ENCODE results near the gene C1orf87. TPM values are rescaled to one million over a fixed set of nuclear protein-coding genes. Genes with fewer than 3 reads are reported as not detected.

Gene C1orf87
- total RNA-seq, 3 donors from 2014 or later: not detected

DNA sequence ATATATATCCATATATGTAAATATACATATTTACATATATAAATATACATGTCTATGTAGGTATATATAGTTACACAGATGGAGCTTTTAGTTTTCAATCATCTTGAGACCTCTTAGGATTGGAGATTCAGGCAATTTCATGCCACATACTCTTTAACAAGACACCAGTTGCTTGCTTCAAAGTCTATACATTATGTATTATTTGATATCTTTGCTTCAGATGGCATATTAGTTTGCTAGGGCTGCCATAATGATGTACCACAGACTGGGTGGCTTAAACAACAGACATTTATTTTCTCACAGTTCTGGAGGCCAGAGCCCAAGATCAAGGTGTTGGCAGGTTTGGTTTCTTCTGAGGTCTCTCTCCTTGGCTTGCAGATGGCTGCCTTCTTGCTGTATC, 14.1 kb upstream of the C1orf87 start:
- ATAC-seq: no peak
- no peaks in the 10 kb centered on the region for H3K36me3 Mint-ChIP-seq (ENCODE audit: insufficient read depth)
- peaks cover 2% of the 10 kb centered on the region for H3K27me3 Mint-ChIP-seq (ENCODE audit: low read depth)
- no peak overlapping the region for H3K4me3 Mint-ChIP-seq
- no peaks in the 10 kb centered on the region for H3K4me1 Mint-ChIP-seq (ENCODE audit: low read depth)
- DNase-seq: no peak
- no peaks in the 10 kb centered on the region for H3K9me3 Mint-ChIP-seq

DNA sequence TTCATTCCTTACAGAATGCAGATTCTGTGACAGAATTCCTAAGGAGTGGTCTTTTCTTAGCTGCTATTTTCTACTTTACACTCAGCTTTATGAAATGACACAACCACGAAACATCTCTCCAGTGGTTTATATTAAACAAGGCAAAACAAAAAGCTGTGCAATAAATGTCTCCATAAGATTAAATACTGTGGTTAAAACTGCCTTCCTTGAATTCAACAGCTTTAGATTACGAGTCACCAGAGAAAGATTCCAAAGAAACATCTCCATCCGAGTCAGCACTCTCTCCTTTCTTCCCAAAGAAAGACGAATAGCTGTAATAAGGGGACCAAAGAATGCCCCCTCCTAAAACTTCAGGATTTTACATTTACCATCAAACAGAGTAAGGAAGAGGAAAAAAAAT, 4.6 kb upstream of the C1orf87 start:
- ATAC-seq: no peak
- Mint-ChIP-seq H3K27me3 (ENCODE audit: low read depth) (peaks cover 29% of the 10 kb centered on the region), H3K4me3 (no peak overlapping the region), H3K9me3 (no peaks in the 10 kb centered on the region), H3K4me1 (ENCODE audit: low read depth) (no peaks in the 10 kb centered on the region), H3K36me3 (ENCODE audit: insufficient read depth) (no peaks in the 10 kb centered on the region)
- no peak for DNase-seq

DNA sequence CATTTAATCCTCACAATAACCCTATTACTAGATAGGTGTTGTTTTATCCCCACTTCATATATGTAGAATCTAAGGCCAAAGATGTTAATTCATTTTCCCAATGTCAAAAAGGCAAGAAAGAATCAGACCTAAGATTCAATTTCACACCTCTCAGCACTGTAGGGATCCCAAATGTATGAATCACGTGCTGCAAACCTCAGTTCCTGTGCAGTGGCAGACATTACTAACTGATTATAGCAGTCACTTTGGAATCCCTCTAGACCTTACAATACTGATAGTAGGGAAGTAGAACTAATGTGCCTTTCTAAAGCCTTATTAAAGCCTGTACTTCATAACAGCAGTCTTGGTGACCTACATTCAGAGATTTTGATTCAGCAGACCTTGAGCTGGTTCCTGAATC, 2.3 kb downstream of the C1orf87 start:
- Mint-ChIP-seq H3K9me3 (no peaks in the 10 kb centered on the region), H3K4me1 (ENCODE audit: low read depth) (no peaks in the 10 kb centered on the region), H3K27me3 (ENCODE audit: low read depth) (peaks cover 38% of the 10 kb centered on the region), H3K36me3 (ENCODE audit: insufficient read depth) (no peaks in the 10 kb centered on the region), H3K4me3 (no peak overlapping the region)
- DNase-seq: no peak
- ATAC-seq: no peak

DNA sequence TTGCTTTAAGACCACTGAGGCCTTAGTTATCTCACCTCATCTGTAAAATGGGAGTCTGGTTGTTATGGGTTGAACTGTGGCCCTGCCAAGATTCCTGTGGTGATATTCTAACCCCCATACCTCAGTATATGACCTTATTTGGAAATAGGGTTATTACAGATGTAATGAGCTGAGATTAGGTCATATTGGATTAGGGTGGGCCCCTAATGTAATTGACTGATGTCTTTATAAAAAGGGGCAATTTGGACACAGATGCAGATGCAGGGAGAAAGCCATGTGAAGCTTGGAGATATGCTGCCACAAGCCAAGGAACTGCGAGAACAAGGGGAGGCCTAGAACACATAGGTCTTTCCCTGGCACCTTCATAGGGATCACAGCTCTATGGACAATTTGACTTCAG, 3.9 kb downstream of the C1orf87 start:
- ATAC-seq: no peak
- no peaks in the 10 kb centered on the region for H3K36me3 Mint-ChIP-seq (ENCODE audit: insufficient read depth)
- peaks cover 26% of the 10 kb centered on the region for H3K27me3 Mint-ChIP-seq (ENCODE audit: low read depth)

GRCh38 chr1:60068393-60069045, 5.1 kb downstream of the C1orf87 start:
- DNase-seq (no peak), ATAC-seq (no peak)
- Mint-ChIP-seq H3K4me1 (ENCODE audit: low read depth) (no peaks in the 10 kb centered on the region), H3K9me3 (no peaks in the 10 kb centered on the region), H3K4me3 (no peak overlapping the region), H3K27me3 (ENCODE audit: low read depth) (peaks cover 20% of the 10 kb centered on the region), H3K36me3 (ENCODE audit: insufficient read depth) (no peaks in the 10 kb centered on the region)

More for the DNA sequence above, 3.9 kb downstream of the C1orf87 start:
- H3K4me3 Mint-ChIP-seq: no peak overlapping the region
- DNase-seq: no peak
- H3K4me1 Mint-ChIP-seq (ENCODE audit: low read depth): no peaks in the 10 kb centered on the region
- no peaks in the 10 kb centered on the region for H3K9me3 Mint-ChIP-seq

GRCh38 chr1:60066001-60066400, 7.6 kb downstream of the C1orf87 start:
- H3K9me3 Mint-ChIP-seq: no peaks in the 10 kb centered on the region
- ATAC-seq: no peak
- H3K4me3 Mint-ChIP-seq: no peak overlapping the region
- no peak for DNase-seq
- peaks cover 2% of the 10 kb centered on the region for H3K27me3 Mint-ChIP-seq (ENCODE audit: low read depth)
- H3K36me3 Mint-ChIP-seq (ENCODE audit: insufficient read depth): no peaks in the 10 kb centered on the region
- no peaks in the 10 kb centered on the region for H3K4me1 Mint-ChIP-seq (ENCODE audit: low read depth)

DNA sequence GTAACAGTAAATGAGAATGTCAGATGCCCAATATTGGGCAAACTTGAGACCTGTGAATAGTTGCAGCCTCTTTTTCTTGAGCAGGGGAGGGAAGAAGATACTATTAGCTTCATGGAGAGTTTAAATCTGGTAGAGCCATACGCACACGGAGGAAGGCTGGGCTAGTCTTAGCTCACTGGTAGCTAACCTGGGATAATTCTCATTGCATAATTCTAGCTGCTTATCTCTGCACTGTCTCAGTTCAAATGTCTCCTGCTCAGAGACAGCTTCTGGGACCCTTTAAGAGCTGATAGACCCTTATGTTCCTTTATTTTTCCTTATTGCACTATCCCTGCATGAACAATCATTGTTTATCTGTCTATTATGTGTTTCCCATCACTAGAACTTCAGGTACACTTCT, 8.4 kb downstream of the C1orf87 start:
- no peaks in the 10 kb centered on the region for H3K36me3 Mint-ChIP-seq (ENCODE audit: insufficient read depth)
- H3K9me3 Mint-ChIP-seq: no peaks in the 10 kb centered on the region
- H3K4me1 Mint-ChIP-seq (ENCODE audit: low read depth): no peaks in the 10 kb centered on the region
- ATAC-seq (no peak), DNase-seq (no peak)
- H3K4me3 Mint-ChIP-seq: no peak overlapping the region
- peaks cover 2% of the 10 kb centered on the region for H3K27me3 Mint-ChIP-seq (ENCODE audit: low read depth)

- Mint-ChIP-seq H3K9me3 (no peaks in the 10 kb centered on the region), H3K27me3 (ENCODE audit: low read depth) (no peaks in the 10 kb centered on the region), H3K4me1 (ENCODE audit: low read depth) (no peaks in the 10 kb centered on the region), H3K4me3 (no peak overlapping the region), H3K36me3 (ENCODE audit: insufficient read depth) (no peaks in the 10 kb centered on the region)
- DNase-seq (no peak), ATAC-seq (no peak)
Observed at GRCh38 chr1:60063561-60063960, 10.0 kb downstream of the C1orf87 start.

- Mint-ChIP-seq H3K4me3 (no peak overlapping the region), H3K9me3 (no peaks in the 10 kb centered on the region), H3K4me1 (ENCODE audit: low read depth) (no peaks in the 10 kb centered on the region), H3K27me3 (ENCODE audit: low read depth) (no peaks in the 10 kb centered on the region), H3K36me3 (ENCODE audit: insufficient read depth) (no peaks in the 10 kb centered on the region)
- no peak for ATAC-seq
- no peak for DNase-seq
Observed at GRCh38 chr1:60059468-60059867, 14.1 kb downstream of the C1orf87 start.

DNA sequence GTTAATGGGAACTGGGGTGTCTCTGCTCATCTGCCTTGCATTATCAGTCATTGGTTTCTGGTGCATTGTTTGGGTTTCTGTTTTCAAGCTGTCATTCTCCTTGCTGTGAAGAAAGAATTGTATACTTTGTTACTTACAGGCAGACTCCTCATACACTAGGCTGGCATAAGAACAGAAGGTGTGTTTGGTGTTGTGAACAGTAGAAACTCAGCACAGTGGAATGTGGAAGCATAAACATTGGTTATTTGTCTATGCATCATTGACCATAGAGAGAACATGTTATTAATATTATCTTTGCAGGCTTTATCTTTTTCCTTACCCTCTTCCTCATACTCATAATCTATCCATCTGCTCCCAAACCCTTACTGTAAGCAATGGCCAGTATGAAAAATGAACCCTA, 18.2 kb downstream of the C1orf87 start:
- Mint-ChIP-seq H3K4me1 (ENCODE audit: low read depth) (no peaks in the 10 kb centered on the region), H3K9me3 (peaks cover 9% of the 10 kb centered on the region), H3K27me3 (ENCODE audit: low read depth) (peaks cover 5% of the 10 kb centered on the region), H3K36me3 (ENCODE audit: insufficient read depth) (no peaks in the 10 kb centered on the region), H3K4me3 (no peak overlapping the region)
- DNase-seq (no peak), ATAC-seq (no peak)

GRCh38 chr1:60054374-60054773, 19.2 kb downstream of the C1orf87 start:
- ATAC-seq (no peak), DNase-seq (no peak)
- Mint-ChIP-seq H3K36me3 (ENCODE audit: insufficient read depth) (no peaks in the 10 kb centered on the region), H3K4me3 (no peak overlapping the region), H3K9me3 (peaks cover 12% of the 10 kb centered on the region), H3K27me3 (ENCODE audit: low read depth) (peaks cover 5% of the 10 kb centered on the region), H3K4me1 (ENCODE audit: low read depth) (no peaks in the 10 kb centered on the region)

- H3K9me3 Mint-ChIP-seq: peaks cover 19% of the 10 kb centered on the region
- no peaks in the 10 kb centered on the region for H3K4me1 Mint-ChIP-seq (ENCODE audit: low read depth)
- no peaks in the 10 kb centered on the region for H3K36me3 Mint-ChIP-seq (ENCODE audit: insufficient read depth)
- no peak overlapping the region for H3K4me3 Mint-ChIP-seq
- DNase-seq (no peak), ATAC-seq (no peak)
- H3K27me3 Mint-ChIP-seq (ENCODE audit: low read depth): peaks cover 7% of the 10 kb centered on the region
Observed at GRCh38 chr1:60052601-60053000, 21.0 kb downstream of the C1orf87 start.

DNA sequence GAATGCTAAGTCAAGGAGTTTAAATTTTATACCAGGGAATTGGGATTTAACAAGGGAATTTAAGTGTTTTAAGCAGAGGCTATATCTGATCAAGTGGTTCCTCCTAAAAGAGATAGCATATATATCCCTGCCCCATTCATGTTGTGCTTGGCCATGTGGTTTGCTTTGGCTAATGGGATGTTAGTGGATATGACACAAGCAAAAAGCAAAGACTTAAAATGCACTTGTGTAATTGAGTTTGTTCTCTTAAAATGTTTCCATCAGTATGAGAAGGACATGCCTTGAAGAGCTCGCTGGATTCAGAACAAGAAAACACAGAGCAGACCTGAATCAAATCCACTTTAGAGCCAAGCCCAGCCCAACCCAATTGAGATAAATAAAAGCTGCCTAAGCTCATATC, 22.4 kb downstream of the C1orf87 start:
- Mint-ChIP-seq H3K27me3 (ENCODE audit: low read depth) (peaks cover 7% of the 10 kb centered on the region), H3K4me1 (ENCODE audit: low read depth) (no peaks in the 10 kb centered on the region), H3K36me3 (ENCODE audit: insufficient read depth) (no peaks in the 10 kb centered on the region), H3K9me3 (peaks cover 19% of the 10 kb centered on the region), H3K4me3 (no peak overlapping the region)
- ATAC-seq (no peak), DNase-seq (no peak)

- no peak for ATAC-seq
- Mint-ChIP-seq H3K27me3 (ENCODE audit: low read depth) (peaks cover 7% of the 10 kb centered on the region), H3K9me3 (peaks cover 19% of the 10 kb centered on the region), H3K4me3 (no peak overlapping the region), H3K36me3 (ENCODE audit: insufficient read depth) (no peaks in the 10 kb centered on the region), H3K4me1 (ENCODE audit: low read depth) (no peaks in the 10 kb centered on the region)
- no peak for DNase-seq
Observed at GRCh38 chr1:60049188-60049587, 24.4 kb downstream of the C1orf87 start.

DNA sequence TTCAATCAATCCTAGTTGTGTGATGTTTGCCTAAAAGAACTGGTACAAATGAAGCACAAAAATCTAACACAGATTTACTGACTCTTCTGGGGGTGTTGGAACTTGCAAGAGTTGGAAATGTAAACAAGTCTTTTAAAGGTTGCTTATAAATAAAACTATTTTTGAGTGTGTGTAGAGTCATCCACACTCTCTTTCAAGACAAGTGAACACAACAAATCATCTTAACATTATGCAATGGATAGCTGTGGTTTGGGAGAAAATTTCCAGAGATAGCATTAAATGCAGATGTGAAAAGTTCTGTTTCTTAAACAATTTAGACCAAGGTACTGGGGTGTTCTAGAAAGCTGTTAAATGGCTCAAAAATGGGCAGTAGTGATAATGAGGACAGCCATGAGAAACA, 28.7 kb downstream of the C1orf87 start:
- DNase-seq (no peak), ATAC-seq (no peak)
- Mint-ChIP-seq H3K27me3 (ENCODE audit: low read depth) (peaks cover 2% of the 10 kb centered on the region), H3K36me3 (ENCODE audit: insufficient read depth) (no peaks in the 10 kb centered on the region), H3K4me3 (no peak overlapping the region), H3K4me1 (ENCODE audit: low read depth) (no peaks in the 10 kb centered on the region), H3K9me3 (peaks cover 10% of the 10 kb centered on the region)

GRCh38 chr1:60041783-60042182, 31.8 kb downstream of the C1orf87 start:
- Mint-ChIP-seq H3K4me1 (ENCODE audit: low read depth) (no peaks in the 10 kb centered on the region), H3K36me3 (ENCODE audit: insufficient read depth) (no peaks in the 10 kb centered on the region), H3K27me3 (ENCODE audit: low read depth) (no peaks in the 10 kb centered on the region), H3K4me3 (no peak overlapping the region), H3K9me3 (no peaks in the 10 kb centered on the region)
- DNase-seq: no peak
- ATAC-seq: no peak

Data from activated T-cell treated with anti-CD3 and anti-CD28 coated beads, Interleukin-2, amount 50 U/mL, for 4 hours (primary cell).